CD4-positive, alpha-beta T cell (primary cell): Measurements from ENCODE around the gene VSIG2. TPM values are rescaled to one million over a fixed set of nuclear protein-coding genes. Genes with fewer than 3 reads are reported as not detected.

Experiments used
- ATAC-seq: fragments of 200-7000 bp; cut with Tn5 transposase; one replicate; pipeline ENCODE4 v1.10.0; 2022; ENCODE audit warnings: mild to moderate bottlenecking; ENCODE audit not compliant: poor library complexity
- CTCF ChIA-PET: fragments of 350-600 bp; sonication (Branson Sonifier 250); formaldehyde crosslinking; loops from one replicate; lab custom pipeline; 2021; ENCODE audit warnings: antibody characterized with exemption, inconsistent platforms; lab: Charles Lee
- POLR2A ChIA-PET: fragments of 350-600 bp; sonication (Branson Sonifier 250); formaldehyde crosslinking; loops from one replicate; lab custom pipeline; 2021; ENCODE audit warnings: antibody characterized with exemption, inconsistent platforms; lab: Charles Lee
- DNase-seq, 14 experiments: peaks; one replicate each; pipeline ENCODE4 v3.0.0-alpha.2; 2013 to 2020; ENCODE audit warnings: mixed read lengths in 2 of 14
- H3K27ac ChIP-seq, 2 donors: one replicate each; pipeline versions ENCODE4 v1.5.1 to v1.7.0; 2013; ENCODE audit warnings: low read length in 2 of 2, low read depth in 1 of 2, mild to moderate bottlenecking in 1 of 2
- H3K27me3 ChIP-seq, 2 experiments: 1 replicate in 1 of 2; 2 replicates in 1 of 2; pipeline versions ENCODE4 v1.6.1 to v1.7.0; 2013; ENCODE audit warnings: low read length in 2 of 2, control low read depth in 1 of 2, mild to moderate bottlenecking in 1 of 2, moderate library complexity in 1 of 2; ENCODE audit not compliant: insufficient read depth in 2 of 2, control insufficient read depth in 1 of 2
- H3K36me3 ChIP-seq: one replicate; pipeline ENCODE4 v1.6.1; 2013; ENCODE audit warnings: low read length, control low read depth; ENCODE audit not compliant: insufficient read depth
- H3K4me1 ChIP-seq: one replicate; pipeline ENCODE4 v1.6.1; 2013; ENCODE audit warnings: low read length, control low read depth; ENCODE audit not compliant: insufficient read depth
- H3K4me3 ChIP-seq: one replicate; pipeline ENCODE4 v1.5.1; 2013; ENCODE audit warnings: mild to moderate bottlenecking, low read length, moderate library complexity
- H3K9me3 ChIP-seq, 2 experiments: 1 replicate in 1 of 2; 2 replicates in 1 of 2; pipeline versions ENCODE4 v1.6.1 to v1.7.0; 2013; ENCODE audit warnings: low read length in 2 of 2, mild to moderate bottlenecking in 2 of 2, control low read depth in 1 of 2, moderate library complexity in 1 of 2; ENCODE audit not compliant: control insufficient read depth in 1 of 2, insufficient read depth in 1 of 2
- H3K27ac Mint-ChIP-seq: one replicate; pipeline ENCODE4 v1.8.0; 2020; ENCODE audit warnings: mixed read lengths
- H3K27me3 Mint-ChIP-seq: one replicate; pipeline ENCODE4 v1.8.0; 2021; ENCODE audit warnings: mixed read lengths
- H3K36me3 Mint-ChIP-seq: one replicate; pipeline ENCODE4 v1.8.0; 2021; ENCODE audit warnings: low read depth, mixed read lengths
- H3K4me1 Mint-ChIP-seq: one replicate; pipeline ENCODE4 v1.8.0; 2021; ENCODE audit warnings: low read depth, mixed read lengths
- H3K4me3 Mint-ChIP-seq: one replicate; pipeline ENCODE4 v1.8.0; 2020; ENCODE audit warnings: mild to moderate bottlenecking, mixed read lengths
- H3K9me3 Mint-ChIP-seq: one replicate; pipeline ENCODE4 v1.8.0; 2020; ENCODE audit warnings: mixed read lengths
- intact Hi-C, 2 experiments: fragments of 100-400 bp; cut with DNase I in 1 of 2; cut with micrococcal nuclease in 1 of 2; formaldehyde crosslinking; loops; one replicate each; pipeline versions ENCODE4 v1.15.1 to v1.9.0; 2023 to 2025; cut with DNase I, micrococcal nuclease
- polyA plus RNA-seq, 2 donors: library from polyadenylated mRNA; unstranded; fragments of 120-200 nt; gene quantifications; one replicate each; pipeline ENCODE4 v1.2.1, GENCODE V29; 2013
- total RNA-seq, 174 experiments: library from RNA in 2 of 174; stranded (reverse) in 2 of 174; gene quantifications; one replicate each; pipeline ENCODE4 v1.2.3 and lab custom pipeline; 2021 to 2026
- TF ChIP-seq, protein P1 (sequence below): fragments of 200-600 bp; IDR thresholded peaks from one replicate; pipeline ENCODE4 v1.8.0; 2022; ENCODE audit warnings: antibody characterized with exemption, mild to moderate bottlenecking

The VSIG2 gene, protein sequence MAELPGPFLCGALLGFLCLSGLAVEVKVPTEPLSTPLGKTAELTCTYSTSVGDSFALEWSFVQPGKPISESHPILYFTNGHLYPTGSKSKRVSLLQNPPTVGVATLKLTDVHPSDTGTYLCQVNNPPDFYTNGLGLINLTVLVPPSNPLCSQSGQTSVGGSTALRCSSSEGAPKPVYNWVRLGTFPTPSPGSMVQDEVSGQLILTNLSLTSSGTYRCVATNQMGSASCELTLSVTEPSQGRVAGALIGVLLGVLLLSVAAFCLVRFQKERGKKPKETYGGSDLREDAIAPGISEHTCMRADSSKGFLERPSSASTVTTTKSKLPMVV
- total RNA-seq (under 1 TPM in 1 of 2 experiments, not detected in 1; 0.28 TPM), total RNA-seq (lab: John Stamatoyannopoulos, UW) (0 to 2.4 (median 0.30) reads per million in 172 experiments)
- 1.0 TPM for polyA plus RNA-seq (2013, experiment 1 of 2)
- 0.95 TPM for polyA plus RNA-seq (2013, experiment 2 of 2)

DNA sequence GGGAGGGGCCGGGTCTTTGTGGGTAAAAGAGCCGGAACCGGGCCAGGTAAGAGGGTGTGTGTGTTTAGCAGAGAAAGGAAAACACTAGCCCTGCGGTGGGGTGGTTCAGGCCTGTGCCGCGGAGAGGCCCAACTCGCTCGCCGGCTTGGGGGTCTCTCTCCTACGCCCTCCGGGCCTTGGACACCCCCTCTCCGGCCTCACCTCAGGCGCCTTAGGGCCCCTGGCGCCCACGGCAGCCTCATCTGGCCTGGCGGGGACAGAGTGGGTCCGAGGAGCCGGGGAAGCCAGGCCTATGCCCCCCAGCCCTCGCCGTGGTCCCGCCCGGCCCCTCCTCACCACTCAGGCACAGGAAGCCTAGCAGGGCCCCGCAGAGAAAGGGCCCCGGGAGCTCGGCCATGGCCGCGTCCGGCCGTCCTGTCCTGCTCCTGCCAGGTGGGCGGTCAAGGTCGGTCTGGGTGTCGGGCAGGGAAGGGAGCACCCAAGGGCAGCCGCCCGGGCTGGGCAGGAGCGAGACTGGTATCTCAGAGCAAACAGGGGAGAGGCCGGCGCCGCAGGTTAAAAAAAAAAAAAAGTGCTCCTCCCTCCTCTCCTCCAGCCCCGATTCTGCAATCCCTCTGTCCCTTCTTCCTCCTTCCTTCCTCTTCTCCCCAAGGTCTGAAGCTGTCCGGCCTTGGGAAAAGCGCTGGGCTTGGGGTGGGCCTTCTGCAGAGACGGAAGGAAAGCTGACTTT is at the start of gene VSIG2:
TSS of gene VSIG2 (minus strand) at position 515 of the 730 bp plus-strand sequence. CDS start at position 397, 118 bp downstream.
- H3K9me3 Mint-ChIP-seq: no peaks in the 10 kb centered on the region
- ATAC-seq (no peak), DNase-seq (peak in 1 of 14 experiments; percentile 27)
- H3K27ac Mint-ChIP-seq: no peak within 1 kb of the TSS
- H3K4me3 Mint-ChIP-seq: no peak within 1 kb of the TSS
- H3K27me3 Mint-ChIP-seq: peaks cover 24% of the 10 kb centered on the region
- H3K27ac ChIP-seq: no peak within 1 kb of the TSS
- no peaks in the 10 kb centered on the region for H3K4me1 Mint-ChIP-seq
- POLR2A ChIA-PET: interaction anchor here (1.3 to 1.4 kb wide), 2 partner anchors 12 to 48 kb away, joined by 4 to 6 read pairs; partner anchors contain the start of genes MSANTD2 and NRGN
- H3K36me3 ChIP-seq: no peaks in the 10 kb centered on the region
- intact Hi-C loops: no loop called here
- peaks cover 8 to 11% of the 10 kb centered on the region in 2 experiments for H3K27me3 ChIP-seq
- no peaks in the 10 kb centered on the region for H3K9me3 ChIP-seq
- peaks cover 28% of the 10 kb centered on the region for H3K4me1 ChIP-seq
- CTCF ChIA-PET: interaction anchor here (1.0 to 1.7 kb wide), 2 partner anchors 9 to 11 kb away, joined by 4 read pairs; no protein-coding TSS in a partner anchor
- H3K36me3 Mint-ChIP-seq: no peaks in the 10 kb centered on the region
- TF ChIP-seq, protein P1, sequence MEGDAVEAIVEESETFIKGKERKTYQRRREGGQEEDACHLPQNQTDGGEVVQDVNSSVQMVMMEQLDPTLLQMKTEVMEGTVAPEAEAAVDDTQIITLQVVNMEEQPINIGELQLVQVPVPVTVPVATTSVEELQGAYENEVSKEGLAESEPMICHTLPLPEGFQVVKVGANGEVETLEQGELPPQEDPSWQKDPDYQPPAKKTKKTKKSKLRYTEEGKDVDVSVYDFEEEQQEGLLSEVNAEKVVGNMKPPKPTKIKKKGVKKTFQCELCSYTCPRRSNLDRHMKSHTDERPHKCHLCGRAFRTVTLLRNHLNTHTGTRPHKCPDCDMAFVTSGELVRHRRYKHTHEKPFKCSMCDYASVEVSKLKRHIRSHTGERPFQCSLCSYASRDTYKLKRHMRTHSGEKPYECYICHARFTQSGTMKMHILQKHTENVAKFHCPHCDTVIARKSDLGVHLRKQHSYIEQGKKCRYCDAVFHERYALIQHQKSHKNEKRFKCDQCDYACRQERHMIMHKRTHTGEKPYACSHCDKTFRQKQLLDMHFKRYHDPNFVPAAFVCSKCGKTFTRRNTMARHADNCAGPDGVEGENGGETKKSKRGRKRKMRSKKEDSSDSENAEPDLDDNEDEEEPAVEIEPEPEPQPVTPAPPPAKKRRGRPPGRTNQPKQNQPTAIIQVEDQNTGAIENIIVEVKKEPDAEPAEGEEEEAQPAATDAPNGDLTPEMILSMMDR: no peak
- peak within 1 kb of the TSS; percentile 34 for H3K4me3 ChIP-seq

DNA sequence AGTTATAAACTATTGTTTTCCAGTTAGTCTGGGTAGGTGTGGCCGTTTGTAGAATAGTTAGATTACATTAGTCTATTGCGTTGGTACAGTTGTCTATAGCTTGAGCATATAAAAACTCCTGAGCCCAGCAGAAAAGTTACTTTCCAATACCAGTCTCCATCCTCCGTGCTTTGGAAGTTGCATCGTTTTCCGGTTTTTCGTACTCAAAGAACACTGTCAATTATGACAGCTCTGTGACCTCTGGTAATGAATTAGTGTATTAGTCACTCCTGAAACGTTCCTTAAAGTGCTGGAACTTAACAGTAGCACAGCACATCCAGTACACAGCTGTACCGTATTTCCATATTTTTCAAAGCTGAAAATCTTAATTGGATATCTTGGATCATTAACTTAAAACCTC is 49.0 kb upstream of the VSIG2 start:
- TF ChIP-seq, protein P1: no peak
- H3K36me3 ChIP-seq: peaks cover 4% of the 10 kb centered on the region
- DNase-seq: peak in 3 of 14 experiments; percentile 10 to 39 (median 26)
- no peaks in the 10 kb centered on the region for H3K27me3 ChIP-seq
- H3K27ac Mint-ChIP-seq: peak overlapping the region; percentile 92
- H3K4me1 ChIP-seq: peaks cover 20% of the 10 kb centered on the region
- no peaks in the 10 kb centered on the region for H3K9me3 Mint-ChIP-seq
- H3K27ac ChIP-seq: peak overlapping the region; percentile 94 to 96
- no peak for ATAC-seq
- intact Hi-C loops: loop anchor here (2.0 to 5.0 kb wide), 4 partner anchors 34 to 76 kb away; no protein-coding TSS in a partner anchor
- CTCF ChIA-PET: interaction anchor here (0.7 to 4.6 kb wide), 10 partner anchors 8 to 132 kb away, joined by 3 to 27 read pairs (median 4); no protein-coding TSS in a partner anchor
- H3K4me1 Mint-ChIP-seq: peaks cover 25% of the 10 kb centered on the region
- peak overlapping the region; percentile 89 for H3K4me3 Mint-ChIP-seq
- peak overlapping the region; percentile 85 for H3K4me3 ChIP-seq
- H3K36me3 Mint-ChIP-seq: peaks cover 12% of the 10 kb centered on the region
- POLR2A ChIA-PET: interaction anchor here (1.1 to 4.1 kb wide), 13 partner anchors 13 to 1087 kb away, joined by 3 to 32 read pairs (median 6); partner anchors contain the start of genes CCDC15, HYLS1, TBRG1 and VSIG2
- no peaks in the 10 kb centered on the region for H3K27me3 Mint-ChIP-seq
- H3K9me3 ChIP-seq: no peaks in the 10 kb centered on the region
